GM12891 (cell line): Measurements from ENCODE around the gene RALGAPB.

ENCODE experiments used
- POLR2A ChIP-seq: IDR thresholded peaks from 2 replicates; pipeline ENCODE4 v1.6.1; 2011; ENCODE audit warnings: low read depth, low read length, control low read depth
- POLR2AphosphoS5 ChIP-seq: IDR thresholded peaks from 2 replicates; pipeline ENCODE4 v1.6.1; 2011; ENCODE audit warnings: low read depth, low read length, control low read depth
- POU2F2 ChIP-seq: IDR thresholded peaks from 2 replicates; pipeline ENCODE4 v1.6.1; 2011; ENCODE audit warnings: low read depth, mild to moderate bottlenecking, control low read depth, low read length, moderate library complexity
- SPI1 ChIP-seq: IDR thresholded peaks from 2 replicates; pipeline ENCODE4 v1.6.1; 2011; ENCODE audit warnings: low read depth, low read length, control low read depth
- TAF1 ChIP-seq: IDR thresholded peaks from 2 replicates; pipeline ENCODE4 v1.6.1; 2011; ENCODE audit warnings: low read depth, low read length, control low read depth

GRCh38 chr20:38433304-38433972, 39.2 kb upstream of the RALGAPB start:
- TF ChIP-seq POLR2AphosphoS5 (no peak), POLR2A (no peak), TAF1 (no peak), POU2F2 (no peak), SPI1 (no peak)
